Keratinocyte (primary cell): ENCODE data around the gene MARCHF10.

Source experiments
- CTCF ChIP-seq, 3 experiments: IDR thresholded peaks in 1 of 3; conservative IDR thresholded peaks in 1 of 3; optimal IDR thresholded peaks in 1 of 3; 2 replicates in 2 of 3; 3 replicates in 1 of 3; pipeline versions ENCODE3 to v1.5.1; 2011; ENCODE audit warnings: low read length in 3 of 3, mild to moderate bottlenecking in 3 of 3, moderate library complexity in 2 of 3, control low read depth in 1 of 3, inconsistent platforms in 1 of 3; ENCODE audit not compliant: insufficient read depth in 2 of 3; ENCODE audit errors: extremely low read depth in 1 of 3
- EZH2 ChIP-seq: IDR thresholded peaks from one replicate; pipeline ENCODE4 v1.6.1; 2012; ENCODE audit warnings: inconsistent platforms, mild to moderate bottlenecking, low read length, moderate library complexity

- no peak for TF ChIP-seq CTCF (optimal IDR thresholded peaks at IDR 0.05 in 1 of 3, IDR thresholded peaks at IDR 0.05 in 1 of 3, conservative IDR thresholded peaks at IDR 0.05 in 1 of 3; ENCODE audit: extremely low read depth in 1 of 3, insufficient read depth in 2 of 3, low read length in 3 of 3)
- no peak for TF ChIP-seq EZH2
These were observed 126.8 kb downstream of the MARCHF10 start for GRCh38 chr17:62681061-62681938.
